ENCODE measurements around the gene FXN.
"Not testable (repeated sequence)": the region's sequence is repeated elsewhere in the genome, so short reads cannot be mapped to it uniquely, and the experiment has no call there.

FXN gene

GRCh38 chr9:69107771-69108170 is 72.2 kb downstream of the FXN start:
- Histone ChIP-seq H3K27me3 (replicated peaks; ENCODE audit: control insufficient read depth, insufficient read depth, low read length) (no peaks in the 10 kb centered on the region), H3K4me1 (ENCODE audit: control insufficient read depth, insufficient read depth, low read length) (peaks cover 17% of the 10 kb centered on the region), H3K36me3 (ENCODE audit: control insufficient read depth, insufficient read depth, low read length, severe bottlenecking) (no peaks in the 10 kb centered on the region), H3K9me3 (ENCODE audit: control insufficient read depth, low read length) (no peaks in the 10 kb centered on the region), H3K4me3 (ENCODE audit: low read length) (peak overlapping the region; percentile 14), H3K9ac (ENCODE audit: low read length) (peak overlapping the region; percentile 38)
- DNase-seq (ENCODE audit: low read depth) = no peak

- H3K36me3 ChIP-seq (ENCODE audit: control insufficient read depth, insufficient read depth, low read length, severe bottlenecking); H3K27me3 ChIP-seq (replicated peaks; ENCODE audit: control insufficient read depth, insufficient read depth, low read length); H3K4me3 ChIP-seq (ENCODE audit: low read length); DNase-seq (ENCODE audit: low read depth); H3K9ac ChIP-seq (ENCODE audit: low read length); H3K9me3 ChIP-seq (ENCODE audit: control insufficient read depth, low read length): not testable (repeated sequence)
- H3K4me1 ChIP-seq (ENCODE audit: control insufficient read depth, insufficient read depth, low read length) = peaks cover 17% of the 10 kb centered on the region
Measured at GRCh38 chr9:69108706-69109105, 73.2 kb downstream of the FXN start.

- H3K27me3 ChIP-seq (replicated peaks; ENCODE audit: control insufficient read depth, insufficient read depth, low read length) = no peaks in the 10 kb centered on the region
- no peaks in the 10 kb centered on the region for H3K36me3 ChIP-seq (ENCODE audit: control insufficient read depth, insufficient read depth, low read length, severe bottlenecking)
- H3K4me3 ChIP-seq (ENCODE audit: low read length) = no peak overlapping the region
- H3K4me1 ChIP-seq (ENCODE audit: control insufficient read depth, insufficient read depth, low read length) = peaks cover 17% of the 10 kb centered on the region
- H3K9ac ChIP-seq (ENCODE audit: low read length) = no peak overlapping the region
- no peaks in the 10 kb centered on the region for H3K9me3 ChIP-seq (ENCODE audit: control insufficient read depth, low read length)
- DNase-seq (ENCODE audit: low read depth) = no peak
Measured at GRCh38 chr9:69109152-69109551, 73.6 kb downstream of the FXN start.

- peaks cover 11% of the 10 kb centered on the region for H3K4me1 ChIP-seq (ENCODE audit: control insufficient read depth, insufficient read depth, low read length)
- DNase-seq (ENCODE audit: low read depth); H3K9ac ChIP-seq (ENCODE audit: low read length); H3K36me3 ChIP-seq (ENCODE audit: control insufficient read depth, insufficient read depth, low read length, severe bottlenecking); H3K27me3 ChIP-seq (replicated peaks; ENCODE audit: control insufficient read depth, insufficient read depth, low read length); H3K9me3 ChIP-seq (ENCODE audit: control insufficient read depth, low read length); H3K4me3 ChIP-seq (ENCODE audit: low read length): not testable (repeated sequence)
Measured at GRCh38 chr9:69112646-69113045, 77.1 kb downstream of the FXN start.

GRCh38 chr9:69115621-69116020 is 80.1 kb downstream of the FXN start:
- Histone ChIP-seq H3K27me3 (replicated peaks; ENCODE audit: control insufficient read depth, insufficient read depth, low read length) (no peaks in the 10 kb centered on the region), H3K9ac (ENCODE audit: low read length) (no peak overlapping the region), H3K4me1 (ENCODE audit: control insufficient read depth, insufficient read depth, low read length) (peaks cover 7% of the 10 kb centered on the region), H3K9me3 (ENCODE audit: control insufficient read depth, low read length) (no peaks in the 10 kb centered on the region), H3K36me3 (ENCODE audit: control insufficient read depth, insufficient read depth, low read length, severe bottlenecking) (no peaks in the 10 kb centered on the region), H3K4me3 (ENCODE audit: low read length) (no peak overlapping the region)
- DNase-seq (ENCODE audit: low read depth) = peak; percentile 84

GRCh38 chr9:69118656-69119055 is 83.1 kb downstream of the FXN start:
- H3K9me3 ChIP-seq (ENCODE audit: control insufficient read depth, low read length) = no peaks in the 10 kb centered on the region
- no peak for DNase-seq (ENCODE audit: low read depth)
- no peaks in the 10 kb centered on the region for H3K27me3 ChIP-seq (replicated peaks; ENCODE audit: control insufficient read depth, insufficient read depth, low read length)
- no peaks in the 10 kb centered on the region for H3K36me3 ChIP-seq (ENCODE audit: control insufficient read depth, insufficient read depth, low read length, severe bottlenecking)
- no peak overlapping the region for H3K4me3 ChIP-seq (ENCODE audit: low read length)
- peaks cover 17% of the 10 kb centered on the region for H3K4me1 ChIP-seq (ENCODE audit: control insufficient read depth, insufficient read depth, low read length)
- no peak overlapping the region for H3K9ac ChIP-seq (ENCODE audit: low read length)

- Histone ChIP-seq H3K9ac (ENCODE audit: low read length) (no peak overlapping the region), H3K27me3 (replicated peaks; ENCODE audit: control insufficient read depth, insufficient read depth, low read length) (no peaks in the 10 kb centered on the region), H3K9me3 (ENCODE audit: control insufficient read depth, low read length) (no peaks in the 10 kb centered on the region), H3K4me3 (ENCODE audit: low read length) (peak overlapping the region; percentile 27), H3K4me1 (ENCODE audit: control insufficient read depth, insufficient read depth, low read length) (peaks cover 13% of the 10 kb centered on the region), H3K36me3 (ENCODE audit: control insufficient read depth, insufficient read depth, low read length, severe bottlenecking) (no peaks in the 10 kb centered on the region)
- DNase-seq (ENCODE audit: low read depth) = no peak
Measured at GRCh38 chr9:69120380-69121154, 85.0 kb downstream of the FXN start.

- DNase-seq (ENCODE audit: low read depth) = peak; percentile 72
- Histone ChIP-seq H3K9me3 (ENCODE audit: control insufficient read depth, low read length) (no peaks in the 10 kb centered on the region), H3K9ac (ENCODE audit: low read length) (peak overlapping the region; percentile 85), H3K4me3 (ENCODE audit: low read length) (peak overlapping the region; percentile 95), H3K4me1 (ENCODE audit: control insufficient read depth, insufficient read depth, low read length) (peaks cover 10% of the 10 kb centered on the region), H3K36me3 (ENCODE audit: control insufficient read depth, insufficient read depth, low read length, severe bottlenecking) (no peaks in the 10 kb centered on the region), H3K27me3 (replicated peaks; ENCODE audit: control insufficient read depth, insufficient read depth, low read length) (no peaks in the 10 kb centered on the region)
Measured at GRCh38 chr9:69121155-69122081, 85.9 kb downstream of the FXN start.

GRCh38 chr9:69122082-69122548 is 86.6 kb downstream of the FXN start:
- Histone ChIP-seq H3K9ac (ENCODE audit: low read length) (peak overlapping the region; percentile 85), H3K4me3 (ENCODE audit: low read length) (peak overlapping the region; percentile 95), H3K27me3 (replicated peaks; ENCODE audit: control insufficient read depth, insufficient read depth, low read length) (no peaks in the 10 kb centered on the region), H3K36me3 (ENCODE audit: control insufficient read depth, insufficient read depth, low read length, severe bottlenecking) (no peaks in the 10 kb centered on the region), H3K4me1 (ENCODE audit: control insufficient read depth, insufficient read depth, low read length) (peaks cover 10% of the 10 kb centered on the region), H3K9me3 (ENCODE audit: control insufficient read depth, low read length) (no peaks in the 10 kb centered on the region)
- DNase-seq (ENCODE audit: low read depth) = peak; percentile 90

- Histone ChIP-seq H3K9me3 (ENCODE audit: control insufficient read depth, low read length) (no peaks in the 10 kb centered on the region), H3K4me3 (ENCODE audit: low read length) (peak overlapping the region; percentile 95), H3K36me3 (ENCODE audit: control insufficient read depth, insufficient read depth, low read length, severe bottlenecking) (no peaks in the 10 kb centered on the region), H3K9ac (ENCODE audit: low read length) (peak overlapping the region; percentile 85), H3K27me3 (replicated peaks; ENCODE audit: control insufficient read depth, insufficient read depth, low read length) (no peaks in the 10 kb centered on the region), H3K4me1 (ENCODE audit: control insufficient read depth, insufficient read depth, low read length) (peaks cover 10% of the 10 kb centered on the region)
- DNase-seq (ENCODE audit: low read depth) = peak; percentile 80
Measured at GRCh38 chr9:69122549-69123141, 87.1 kb downstream of the FXN start.
